Stomach (tissue), 4 donors: ENCODE data around the gene DLG2.

Source experiments
- EP300 ChIP-seq: sonication (generic); formaldehyde crosslinking; IDR thresholded peaks from one replicate; pipeline ENCODE4 v1.6.1; 2017; ENCODE audit warnings: antibody characterized with exemption
- POLR2A ChIP-seq, 4 donors: fragments of 450-650 bp; IDR thresholded peaks; one replicate each; pipeline ENCODE4 v1.6.1; 2016; ENCODE audit warnings: antibody characterized with exemption in 4 of 4, control low read depth in 2 of 4, mild to moderate bottlenecking in 1 of 4, moderate library complexity in 1 of 4
- TF ChIP-seq, protein P1 (sequence below), 7 experiments: fragments of 450-650 bp in 4 of 7; fragments of 200-600 bp in 3 of 7; sonication (generic) in 3 of 7; IDR thresholded peaks; one replicate each; pipeline ENCODE4 v1.5.1; 2016 to 2019; ENCODE audit warnings: antibody characterized with exemption in 7 of 7, control low read depth in 2 of 7, mild to moderate bottlenecking in 1 of 7

GRCh38 chr11:83609191-83609590 is 2018.0 kb downstream of the DLG2 start:
- TF ChIP-seq, protein P1, sequence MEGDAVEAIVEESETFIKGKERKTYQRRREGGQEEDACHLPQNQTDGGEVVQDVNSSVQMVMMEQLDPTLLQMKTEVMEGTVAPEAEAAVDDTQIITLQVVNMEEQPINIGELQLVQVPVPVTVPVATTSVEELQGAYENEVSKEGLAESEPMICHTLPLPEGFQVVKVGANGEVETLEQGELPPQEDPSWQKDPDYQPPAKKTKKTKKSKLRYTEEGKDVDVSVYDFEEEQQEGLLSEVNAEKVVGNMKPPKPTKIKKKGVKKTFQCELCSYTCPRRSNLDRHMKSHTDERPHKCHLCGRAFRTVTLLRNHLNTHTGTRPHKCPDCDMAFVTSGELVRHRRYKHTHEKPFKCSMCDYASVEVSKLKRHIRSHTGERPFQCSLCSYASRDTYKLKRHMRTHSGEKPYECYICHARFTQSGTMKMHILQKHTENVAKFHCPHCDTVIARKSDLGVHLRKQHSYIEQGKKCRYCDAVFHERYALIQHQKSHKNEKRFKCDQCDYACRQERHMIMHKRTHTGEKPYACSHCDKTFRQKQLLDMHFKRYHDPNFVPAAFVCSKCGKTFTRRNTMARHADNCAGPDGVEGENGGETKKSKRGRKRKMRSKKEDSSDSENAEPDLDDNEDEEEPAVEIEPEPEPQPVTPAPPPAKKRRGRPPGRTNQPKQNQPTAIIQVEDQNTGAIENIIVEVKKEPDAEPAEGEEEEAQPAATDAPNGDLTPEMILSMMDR (IDR thresholded peaks at IDR 0.05) = no peak
- TF ChIP-seq POLR2A (IDR thresholded peaks at IDR 0.05) (no peak), EP300 (no peak)
